RPMI8226 (cell line): ENCODE results near the gene INSC.

Experiments used
- DNase-seq: peaks from one replicate; pipeline ENCODE4 v3.0.0-alpha.2; 2015

Gene INSC

DNA sequence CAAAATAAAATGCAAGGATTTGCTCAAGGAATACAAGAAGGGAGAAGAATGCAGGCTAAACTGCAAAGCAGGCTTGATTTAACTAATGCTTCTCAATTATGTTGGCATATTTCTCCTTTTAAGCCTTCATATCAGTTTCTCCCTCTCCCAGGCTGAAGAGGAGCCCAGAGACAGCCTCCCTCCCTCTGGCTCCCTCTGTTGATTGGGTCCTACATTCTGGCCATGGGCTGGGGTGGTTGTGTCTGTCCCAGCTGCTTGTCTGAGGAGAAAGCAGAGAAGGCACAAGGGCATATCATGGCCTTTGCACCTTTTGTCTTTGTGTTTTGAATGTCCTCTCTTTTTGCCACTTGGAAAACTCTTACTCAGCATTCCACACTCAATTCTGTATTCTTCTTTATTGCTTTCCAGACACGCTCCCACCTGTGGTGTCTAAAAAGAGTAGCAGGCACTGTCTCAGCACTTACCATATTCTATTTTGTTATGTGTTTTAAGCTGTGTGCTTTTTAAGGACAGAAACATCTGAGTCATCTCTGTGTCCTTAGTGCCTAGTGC lies 77.4 kb downstream of the INSC start:
- DNase-seq, result no peak

DNA sequence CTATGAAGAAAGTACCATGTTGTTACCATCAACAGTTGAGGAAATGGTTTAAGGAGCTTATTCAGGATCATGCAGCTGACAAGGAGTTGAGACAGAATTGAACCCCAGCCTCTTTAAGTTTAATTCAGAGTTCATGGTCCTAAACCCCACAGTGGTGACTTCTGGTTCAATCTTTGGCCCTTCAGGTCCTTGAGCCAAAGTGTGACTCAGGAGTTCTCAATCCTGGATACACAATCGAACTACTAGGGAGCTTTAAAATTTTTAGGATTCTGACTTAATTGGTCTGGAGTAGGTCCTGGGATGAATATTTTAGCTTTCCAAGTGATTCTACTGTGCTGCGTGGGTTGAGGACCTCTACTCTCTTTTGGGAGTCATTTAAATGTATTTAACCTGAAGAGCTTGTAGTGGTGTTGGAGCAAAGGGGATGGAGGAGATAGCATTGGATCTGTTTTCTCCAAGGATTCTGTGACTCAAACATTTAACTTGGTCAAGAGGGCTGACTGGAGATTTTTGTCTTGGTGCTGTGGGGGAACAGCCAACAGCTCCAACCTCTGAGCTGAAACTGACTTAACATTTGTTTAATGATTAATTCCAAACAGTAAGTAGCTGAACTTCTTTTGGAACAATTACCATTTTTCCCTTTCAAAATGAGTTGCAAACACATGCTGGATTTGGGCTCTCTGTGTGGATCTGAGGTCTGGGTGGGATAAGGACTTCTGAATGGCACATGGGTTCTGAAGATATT lies 80.1 kb downstream of the INSC start:
- no peak for DNase-seq

GRCh38 chr11:15195454-15196200 lies 80.9 kb downstream of the INSC start:
- no peak for DNase-seq

GRCh38 chr11:15196704-15197103 lies 82.0 kb downstream of the INSC start:
- no peak for DNase-seq

GRCh38 chr11:15197696-15198095 lies 83.0 kb downstream of the INSC start:
- no peak for DNase-seq

DNA sequence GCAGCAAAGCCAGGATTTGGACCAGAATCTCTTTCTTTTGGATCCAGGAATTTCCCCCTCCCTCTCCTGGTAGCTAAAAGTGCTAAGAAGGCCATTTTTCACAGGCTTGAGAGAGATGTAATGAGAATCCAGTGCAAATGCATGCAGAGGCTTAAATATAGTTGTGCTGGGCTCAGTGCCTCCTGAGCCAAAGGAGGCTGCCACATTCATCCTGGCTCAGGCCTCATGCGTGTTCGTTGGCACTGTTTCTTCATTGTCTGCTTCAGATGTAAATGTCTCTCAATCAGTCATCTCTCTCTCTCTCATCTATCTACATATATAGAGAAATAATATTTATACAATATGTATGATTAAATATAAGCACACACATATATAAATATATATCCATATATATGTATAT lies 83.6 kb downstream of the INSC start:
- DNase-seq, result no peak

DNA sequence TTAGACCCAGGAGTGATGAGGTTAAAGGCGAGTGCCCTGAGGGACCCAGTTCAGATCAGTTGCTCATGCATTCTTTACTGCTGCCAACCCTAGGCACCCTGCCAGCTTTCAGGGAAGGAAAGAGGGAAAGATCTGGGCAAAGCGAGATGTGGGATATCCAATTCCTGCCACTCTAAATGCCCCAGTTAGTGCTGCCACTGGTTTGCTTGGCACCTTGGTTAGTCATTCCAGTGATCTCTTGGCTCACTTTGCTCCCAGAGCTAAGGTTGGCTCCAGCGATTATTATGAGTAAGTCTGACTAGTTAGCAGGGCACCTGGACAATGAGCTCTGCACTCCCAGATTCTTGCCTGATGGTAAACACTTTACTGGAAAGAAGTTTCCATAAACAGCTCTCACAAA lies 85.0 kb downstream of the INSC start:
- DNase-seq, result no peak

GRCh38 chr11:15200696-15201095 lies 86.0 kb downstream of the INSC start:
- no peak for DNase-seq

DNA sequence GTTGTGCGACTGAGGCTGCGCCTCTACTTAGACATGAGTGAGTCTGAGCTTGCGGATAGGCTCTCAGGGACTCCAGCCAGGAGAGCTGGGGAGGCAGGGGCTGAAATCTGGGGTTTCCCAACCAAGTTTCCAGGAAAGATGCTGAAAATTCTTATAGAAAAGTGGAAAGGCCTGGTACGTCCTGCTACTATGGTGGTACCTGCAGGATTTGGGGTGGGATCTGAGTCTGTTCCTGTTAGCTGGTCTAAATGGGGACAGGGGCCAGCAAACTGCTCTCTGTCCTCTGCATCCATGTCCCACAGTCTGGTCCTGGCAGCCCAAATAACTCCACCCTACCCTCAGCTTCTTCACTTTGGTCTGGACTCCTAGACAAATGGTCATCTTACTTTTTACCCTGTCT lies 86.9 kb downstream of the INSC start:
- DNase-seq, result no peak

GRCh38 chr11:15202626-15203025 lies 87.9 kb downstream of the INSC start:
- DNase-seq, result no peak

GRCh38 chr11:15204711-15205110 lies 90.0 kb downstream of the INSC start:
- DNase-seq, result no peak

DNA sequence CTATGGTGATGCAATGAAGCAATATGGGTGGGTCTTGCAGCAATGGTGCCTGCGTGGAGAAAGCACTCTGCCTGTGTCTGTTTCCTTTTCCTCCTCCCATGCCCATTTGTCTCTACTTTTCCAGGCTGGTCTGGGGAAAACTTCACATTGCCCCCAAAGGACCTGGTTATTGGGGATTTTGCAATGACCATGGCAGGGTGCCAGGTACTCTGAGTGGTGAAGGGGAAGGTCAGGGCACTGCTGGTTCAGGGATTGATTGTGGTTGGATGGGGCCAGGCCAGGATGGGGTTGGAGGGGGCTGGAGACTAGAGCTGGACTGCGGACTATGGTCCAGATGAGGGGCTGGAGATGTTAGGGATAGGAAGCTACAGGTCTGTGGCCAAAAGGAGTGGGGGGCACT lies 92.1 kb downstream of the INSC start:
- no peak for DNase-seq

DNA sequence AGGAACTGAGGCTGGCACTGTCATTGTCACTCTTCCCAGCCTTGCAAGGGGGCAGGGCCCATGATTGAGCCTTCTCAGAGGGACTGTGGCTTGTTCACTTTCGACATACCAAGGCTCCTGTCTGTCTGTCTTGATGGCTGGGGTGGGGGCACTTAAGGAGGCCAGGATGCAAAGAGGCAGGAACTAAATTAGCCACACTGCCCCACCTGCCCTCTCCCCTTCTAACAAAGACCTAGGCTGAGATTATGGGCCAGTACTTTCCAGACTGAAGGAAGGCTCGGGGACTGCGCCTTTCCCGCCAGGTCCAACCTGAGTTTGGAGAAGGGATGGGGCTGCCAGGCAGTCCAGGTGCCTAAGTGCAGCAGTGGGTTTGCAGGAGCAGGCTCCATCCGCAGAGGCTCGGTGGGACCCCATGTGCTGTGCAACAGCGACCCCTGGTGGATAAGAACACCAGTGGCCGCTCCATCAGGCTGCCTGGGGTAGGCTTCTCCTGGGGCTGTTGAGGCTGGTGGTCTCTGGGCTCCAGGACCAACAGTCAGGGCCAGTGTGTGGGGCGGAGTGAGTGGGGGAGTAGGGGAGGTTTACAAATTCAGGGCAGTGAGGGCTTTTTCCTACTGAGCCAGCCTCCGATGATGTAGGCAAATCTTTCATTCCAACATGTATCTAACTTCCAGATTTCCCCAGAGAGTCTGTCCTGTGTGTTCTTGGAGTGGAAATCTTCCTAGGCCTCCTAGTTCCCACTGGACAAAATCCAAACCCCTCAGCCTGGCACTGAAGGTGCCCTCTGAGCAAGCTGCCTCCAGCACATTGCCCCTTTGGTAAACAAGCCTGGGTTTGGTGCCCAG lies 93.9 kb downstream of the INSC start:
- DNase-seq, result peak; percentile 57

DNA sequence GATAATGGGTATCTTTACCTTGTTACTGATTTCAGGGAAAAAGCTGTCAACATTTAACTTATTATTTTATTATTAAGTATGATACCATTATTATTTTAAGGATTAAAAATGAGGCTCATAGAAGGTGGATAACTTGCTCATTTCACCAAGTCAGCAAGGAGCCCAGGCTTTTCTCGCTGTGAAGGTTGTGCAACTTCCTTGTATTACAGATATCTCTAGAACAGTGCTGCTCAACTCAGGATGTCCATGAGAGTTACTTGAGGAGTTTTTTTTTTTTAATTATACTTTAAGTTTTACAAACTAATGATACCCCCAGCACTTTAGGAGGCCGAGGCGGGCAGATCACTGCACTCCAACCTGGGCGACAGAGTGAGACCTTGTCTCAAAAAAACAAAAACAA lies 98.2 kb downstream of the INSC start:
- no peak for DNase-seq

GRCh38 chr11:15213471-15214231 lies 98.9 kb downstream of the INSC start:
- no peak for DNase-seq

GRCh38 chr11:15215005-15215404 lies 100.3 kb downstream of the INSC start:
- no peak for DNase-seq

DNA sequence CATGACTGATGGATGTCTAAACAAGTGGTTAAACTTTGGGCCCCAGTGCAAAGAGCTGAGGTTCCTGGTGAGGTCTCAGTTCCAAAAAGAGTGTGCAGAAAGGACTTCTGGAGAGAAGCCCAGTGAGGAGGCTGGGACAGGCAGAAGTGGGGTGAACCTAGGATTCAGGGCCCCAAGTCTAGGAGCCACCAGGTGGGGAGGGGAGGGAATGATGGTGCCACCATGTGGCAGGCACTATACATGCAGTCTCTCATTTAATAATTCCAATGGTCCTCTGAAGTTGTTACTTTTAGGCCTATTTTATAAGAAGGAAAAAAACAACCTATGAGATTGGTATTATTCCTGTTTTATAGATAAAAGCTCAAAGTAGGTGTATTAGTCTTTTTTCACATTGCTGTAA lies 102.0 kb downstream of the INSC start:
- no peak for DNase-seq

- DNase-seq, result no peak
Observed at GRCh38 chr11:15217416-15217815, 102.7 kb downstream of the INSC start.

- DNase-seq, result no peak
Observed at GRCh38 chr11:15222777-15223176, 108.1 kb downstream of the INSC start.

GRCh38 chr11:15223318-15223717 lies 108.6 kb downstream of the INSC start:
- no peak for DNase-seq

DNA sequence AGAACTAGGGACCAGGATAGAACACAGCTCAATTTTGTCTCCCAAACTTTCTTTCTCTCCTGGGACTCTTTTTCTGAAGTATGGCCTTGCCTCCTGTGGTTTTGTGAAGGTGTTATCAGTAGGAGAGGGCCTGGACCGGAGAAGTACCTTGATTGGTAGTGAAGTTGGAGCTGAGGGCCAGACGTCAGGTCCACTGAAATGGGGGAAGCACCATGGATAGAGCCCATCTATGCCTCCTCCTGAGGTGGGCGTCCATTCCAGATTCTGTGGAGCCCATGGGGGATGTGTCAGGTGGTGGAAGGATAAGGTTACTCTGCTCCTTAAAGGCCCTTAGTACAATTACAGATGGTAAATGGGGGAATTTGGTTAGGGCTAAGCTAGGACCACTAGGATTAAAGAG lies 109.7 kb downstream of the INSC start:
- no peak for DNase-seq

GRCh38 chr11:15227011-15227410 lies 112.3 kb downstream of the INSC start:
- DNase-seq, result no peak
